HG03045 (cell line): ENCODE results near the gene TAF11L11.
"Not testable (repeated sequence)": the region's sequence is repeated elsewhere in the genome, so short reads cannot be mapped to it uniquely, and the experiment has no call there.

Source experiments
- ATAC-seq: cut with Tn5 transposase; IDR thresholded peaks from one replicate; pipeline ENCODE4 v1.9.1; 2021; ENCODE audit warnings: mild to moderate bottlenecking, moderate library complexity; ENCODE audit not compliant: unreplicated experiment

The TAF11L11 gene

GRCh38 chr5:17603880-17604279 is at the start of gene TAF11L11:
Gene TAF11L11, plus strand, starts transcription at chr5:17604183.
- not testable (repeated sequence) for ATAC-seq

GRCh38 chr5:17585658-17586057 is 18.3 kb upstream of the TAF11L11 start, which contains the start of gene TAF11L7:
Gene TAF11L7, minus strand, starts transcription at chr5:17585758.
- not testable (repeated sequence) for ATAC-seq

GRCh38 chr5:17590860-17591259 is 13.1 kb upstream of the TAF11L11 start, which contains the start of gene TAF11L8:
Gene TAF11L8, minus strand, starts transcription at chr5:17590960.
- not testable (repeated sequence) for ATAC-seq

GRCh38 chr5:17594255-17594654 is 9.7 kb upstream of the TAF11L11 start, which contains the start of gene TAF11L9:
Gene TAF11L9, minus strand, starts transcription at chr5:17594394.
- not testable (repeated sequence) for ATAC-seq

- not testable (repeated sequence) for ATAC-seq
Measured at GRCh38 chr5:17597728-17598127, 6.3 kb upstream of the TAF11L11 start, which contains the start of gene TAF11L10. Gene TAF11L10, minus strand, starts transcription at chr5:17597828.

- ATAC-seq, result no peak
Measured at GRCh38 chr5:17604951-17605350, 968 bp downstream of the TAF11L11 start.

GRCh38 chr5:17607461-17607860 is 3.5 kb downstream of the TAF11L11 start:
- ATAC-seq, result not testable (repeated sequence)

- ATAC-seq, result not testable (repeated sequence)
Measured at GRCh38 chr5:17610092-17610491, 6.1 kb downstream of the TAF11L11 start, which contains the start of gene TAF11L12. Gene TAF11L12, plus strand, starts transcription at chr5:17610392.

GRCh38 chr5:17614872-17615605 is 11.1 kb downstream of the TAF11L11 start:
- no peak for ATAC-seq

- ATAC-seq, result no peak
Measured at GRCh38 chr5:17619354-17619753, 15.4 kb downstream of the TAF11L11 start.

- no peak for ATAC-seq
Measured at GRCh38 chr5:17620627-17621026, 16.6 kb downstream of the TAF11L11 start.

- no peak for ATAC-seq
Measured at GRCh38 chr5:17625686-17626085, 21.7 kb downstream of the TAF11L11 start.

GRCh38 chr5:17631788-17632187 is 27.8 kb downstream of the TAF11L11 start, which contains the start of gene TAF11L13:
Gene TAF11L13, plus strand, starts transcription at chr5:17632088.
- not testable (repeated sequence) for ATAC-seq

- ATAC-seq, result no peak
Measured at GRCh38 chr5:17634160-17634559, 30.2 kb downstream of the TAF11L11 start, which contains the start of gene TAF11L14. Gene TAF11L14, plus strand, starts transcription at chr5:17634460.

GRCh38 chr5:17649232-17649631 is 45.2 kb downstream of the TAF11L11 start:
- not testable (repeated sequence) for ATAC-seq

GRCh38 chr5:17655201-17655759 is 51.3 kb downstream of the TAF11L11 start:
- ATAC-seq, result not testable (repeated sequence)
